Large intestine (tissue), 3 donors: Measurements from ENCODE around the gene LRP1. TPM values are rescaled to one million over a fixed set of nuclear protein-coding genes. Genes with fewer than 3 reads are reported as not detected.

ENCODE experiments used
- DNase-seq, 2 donors: peaks; one replicate each; pipeline versions ENCODE4 v3.0.0 to v3.0.0-alpha.2; 2013
- H3K27ac ChIP-seq: one replicate; pipeline ENCODE4 v1.5.1; 2013; ENCODE audit warnings: low read length
- H3K27me3 ChIP-seq: 2 replicates; pipeline ENCODE4 v1.6.1; 2013; ENCODE audit warnings: low read length; ENCODE audit not compliant: control insufficient read depth, insufficient read depth
- H3K36me3 ChIP-seq: 2 replicates; pipeline ENCODE4 v1.6.1; 2013; ENCODE audit warnings: low read length; ENCODE audit not compliant: control insufficient read depth, insufficient read depth
- H3K4me1 ChIP-seq: one replicate; pipeline ENCODE4 v1.6.1; 2013; ENCODE audit warnings: low read length; ENCODE audit not compliant: control insufficient read depth, insufficient read depth
- H3K4me3 ChIP-seq: one replicate; pipeline ENCODE4 v1.5.1; 2013; ENCODE audit warnings: low read length
- H3K9me3 ChIP-seq: one replicate; pipeline ENCODE4 v1.6.1; 2013; ENCODE audit warnings: mild to moderate bottlenecking, low read depth, low read length, moderate library complexity; ENCODE audit not compliant: control insufficient read depth
- WGBS: methylation state at CpG from one replicate; pipeline ENCODE4 v1.1.5; 2013; ENCODE audit warnings: low lambda C conversion rate; ENCODE audit not compliant: insufficient coverage; 5-methylcytosine and 5-hydroxymethylcytosine counted together
- polyA plus RNA-seq: library from polyadenylated mRNA; unstranded; fragments of 120-200 nt; gene quantifications from one replicate; pipeline ENCODE4 v1.2.1, GENCODE V29; 2013

Gene LRP1
- polyA plus RNA-seq, 1 donor = 100 TPM

DNA sequence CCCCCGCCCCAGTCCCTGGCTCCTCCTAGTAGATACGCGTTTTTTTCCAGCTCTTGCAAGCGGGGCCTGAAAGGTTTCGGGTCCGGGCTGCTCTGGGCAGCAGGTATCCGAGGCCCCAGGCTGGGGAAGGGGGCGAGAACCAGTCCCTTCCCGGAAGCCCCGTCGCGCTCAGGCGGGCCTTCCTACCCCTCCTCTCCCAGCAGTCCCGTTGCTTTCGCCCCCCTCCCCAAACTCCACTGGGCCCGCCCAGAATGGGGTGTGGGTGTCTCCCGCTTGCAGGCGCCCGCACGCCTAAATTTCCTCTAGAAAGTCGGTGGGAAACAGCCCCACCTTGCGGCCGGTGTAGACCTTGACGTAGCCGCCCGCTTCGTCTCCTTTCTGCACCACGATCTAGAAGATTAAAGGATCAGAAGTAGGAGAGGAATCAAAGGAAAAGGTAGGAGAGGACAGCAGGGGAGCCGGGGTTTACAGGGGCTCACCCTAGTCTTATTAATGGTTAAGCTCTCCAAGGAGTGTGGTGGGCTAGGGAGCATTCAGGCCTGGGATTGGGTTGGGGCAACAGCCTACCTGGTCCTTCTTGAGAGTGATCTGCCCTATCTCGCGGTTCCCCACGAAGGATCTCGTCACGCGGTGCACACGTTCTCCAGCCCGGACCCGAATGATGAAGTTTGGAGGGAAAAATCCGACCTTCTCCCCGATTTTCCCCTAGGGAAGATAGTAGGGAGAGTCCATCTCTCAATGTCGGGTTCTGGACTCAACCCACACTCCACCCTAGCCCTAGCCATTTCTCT lies 115.4 kb downstream of the LRP1 start:
- Histone ChIP-seq H3K4me1 (peaks cover 44% of the 10 kb centered on the region), H3K27me3 (peaks cover 57% of the 10 kb centered on the region), H3K4me3 (peak overlapping the region; percentile 38), H3K9me3 (peaks cover 12% of the 10 kb centered on the region), H3K36me3 (no peaks in the 10 kb centered on the region), H3K27ac (no peak overlapping the region)
- 0% methylated on average over 1 of the region's 41 CpGs for WGBS
- peak; percentile 47 to 71 for DNase-seq

DNA sequence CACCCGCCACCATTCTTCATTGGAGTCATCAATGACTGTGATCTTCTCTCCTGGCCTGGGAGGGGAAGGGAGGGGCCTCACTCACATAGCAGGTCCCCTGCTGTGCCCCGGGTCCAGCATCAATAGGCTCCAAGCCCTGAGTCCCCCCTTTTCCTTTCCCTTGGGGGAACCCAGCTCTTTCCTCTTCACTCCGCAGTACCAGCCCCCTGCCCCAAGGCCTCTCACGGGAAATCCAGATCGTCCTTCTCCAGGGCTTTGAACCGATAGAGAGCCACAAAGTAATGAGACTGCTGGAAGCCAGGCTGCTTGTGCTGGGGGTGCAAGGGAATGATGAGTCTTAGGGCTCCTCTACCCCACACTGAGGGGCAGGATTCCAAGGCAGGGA lies 116.0 kb downstream of the LRP1 start:
- Histone ChIP-seq H3K27ac (no peak overlapping the region), H3K27me3 (peaks cover 52% of the 10 kb centered on the region), H3K4me3 (no peak overlapping the region), H3K4me1 (peaks cover 41% of the 10 kb centered on the region), H3K9me3 (peaks cover 12% of the 10 kb centered on the region), H3K36me3 (no peaks in the 10 kb centered on the region)
- no CpG with 5 or more reads among the region's 6 CpGs for WGBS
- no peak for DNase-seq

DNA sequence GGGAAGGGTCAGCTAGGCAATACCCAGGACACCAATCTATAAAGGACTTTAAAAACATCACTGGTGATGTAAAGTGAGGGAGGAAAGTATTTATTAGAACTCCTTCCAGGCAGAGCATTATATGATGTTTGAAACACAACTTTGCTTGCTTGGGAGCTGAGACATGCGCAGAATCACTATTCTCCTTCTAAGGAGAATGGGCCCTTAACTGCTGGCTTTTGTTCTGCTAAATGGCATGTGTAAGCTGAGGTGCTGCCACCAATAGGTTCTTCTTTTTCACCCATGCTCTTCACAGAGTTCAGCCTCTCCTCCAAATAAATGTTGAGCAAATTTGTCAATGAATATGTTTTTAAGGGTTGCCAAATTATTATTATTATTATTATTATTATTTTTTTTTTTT lies 118.8 kb downstream of the LRP1 start:
- Histone ChIP-seq H3K4me1 (peaks cover 18% of the 10 kb centered on the region), H3K9me3 (peaks cover 2% of the 10 kb centered on the region), H3K36me3 (no peaks in the 10 kb centered on the region), H3K27ac (no peak overlapping the region), H3K4me3 (no peak overlapping the region), H3K27me3 (peaks cover 24% of the 10 kb centered on the region)
- DNase-seq = no peak
- 83% methylated on average over 1 of the region's 1 CpG for WGBS

DNA sequence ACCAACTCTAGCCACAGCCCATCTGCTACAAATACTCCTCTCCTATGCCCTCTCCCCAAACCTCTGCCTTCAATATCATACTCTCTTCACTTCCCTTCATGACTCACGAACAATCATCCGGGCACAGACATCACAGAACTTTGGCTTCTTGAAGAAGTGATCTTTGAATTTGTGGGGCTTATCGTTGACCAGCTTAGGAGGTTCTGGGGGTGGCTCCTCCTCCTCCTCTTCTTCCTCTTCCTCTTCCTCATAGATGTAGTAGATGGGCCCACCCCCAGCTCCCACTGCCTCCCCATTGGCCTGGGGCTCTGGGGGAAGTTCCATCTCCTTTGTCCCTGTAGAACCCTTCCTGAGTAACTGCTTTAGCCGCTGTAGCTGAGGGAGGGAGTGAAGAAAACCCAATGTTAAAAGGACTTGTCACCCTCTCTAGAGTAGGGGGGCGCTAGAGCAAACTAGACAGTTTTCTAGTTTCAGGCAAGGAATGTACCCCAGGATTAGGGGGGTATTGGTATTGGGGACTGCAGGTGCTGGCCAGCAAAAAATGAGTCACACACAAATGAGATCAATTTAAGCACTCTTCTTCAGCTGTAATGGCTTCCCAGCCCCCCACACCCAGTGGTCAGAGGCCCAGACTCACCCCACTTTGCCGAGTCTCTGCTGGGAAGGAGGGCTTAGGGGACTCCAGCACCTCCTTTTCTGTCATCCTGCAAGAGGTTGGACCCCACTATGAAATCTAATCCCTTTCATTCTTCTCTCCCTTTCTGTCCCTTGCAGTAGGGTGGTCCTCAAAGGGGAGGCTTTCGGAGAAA lies 120.9 kb downstream of the LRP1 start:
- H3K4me1 ChIP-seq = no peaks in the 10 kb centered on the region
- no peak overlapping the region for H3K27ac ChIP-seq
- no CpG with 5 or more reads among the region's 7 CpGs for WGBS
- no peaks in the 10 kb centered on the region for H3K9me3 ChIP-seq
- H3K27me3 ChIP-seq = peaks cover 4% of the 10 kb centered on the region
- H3K4me3 ChIP-seq = no peak overlapping the region
- H3K36me3 ChIP-seq = peaks cover 2% of the 10 kb centered on the region
- DNase-seq = no peak

DNA sequence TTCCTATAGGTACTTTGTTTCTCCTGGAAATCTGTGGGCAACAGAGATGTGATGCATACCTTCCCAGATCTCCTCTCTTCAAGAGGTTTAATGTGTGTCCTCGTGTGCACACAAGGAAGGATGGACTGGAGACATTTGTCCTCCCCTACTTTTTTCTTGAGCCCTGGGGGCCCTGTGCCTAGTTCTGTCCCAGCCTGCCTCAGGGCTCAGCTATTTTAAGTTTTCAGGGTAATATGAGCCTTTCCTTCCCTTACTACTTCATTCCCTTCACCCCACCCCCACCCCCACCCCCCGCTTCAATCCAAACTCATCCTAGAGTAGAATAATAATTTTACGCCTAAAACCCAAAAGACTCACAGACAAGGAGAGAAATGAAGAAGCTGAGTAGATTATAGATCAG lies 122.3 kb downstream of the LRP1 start:
- peaks cover 12% of the 10 kb centered on the region for H3K36me3 ChIP-seq
- WGBS = no CpG with 5 or more reads among the region's 3 CpGs
- no peaks in the 10 kb centered on the region for H3K4me1 ChIP-seq
- no peaks in the 10 kb centered on the region for H3K27me3 ChIP-seq
- no peaks in the 10 kb centered on the region for H3K9me3 ChIP-seq
- no peak overlapping the region for H3K4me3 ChIP-seq
- H3K27ac ChIP-seq = no peak overlapping the region
- DNase-seq = no peak

DNA sequence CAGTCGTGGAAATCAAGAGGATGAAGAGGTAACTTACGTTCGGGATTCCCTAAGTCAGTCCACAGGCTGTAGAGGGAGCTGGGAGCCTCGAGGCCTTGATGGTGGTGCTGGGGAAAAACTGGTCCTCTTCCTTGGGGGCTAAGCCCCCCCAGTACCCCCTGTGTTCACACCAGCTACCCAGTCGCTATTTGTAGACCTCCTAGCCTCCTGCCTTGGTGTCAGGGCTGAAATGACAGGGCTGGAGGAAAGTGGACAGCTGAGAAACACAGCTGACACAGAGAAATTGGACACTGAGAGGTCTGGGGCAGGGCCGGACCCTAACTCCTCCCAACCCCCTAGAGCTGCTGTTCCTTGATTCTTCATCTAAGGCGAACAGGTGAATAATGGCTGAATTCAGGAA lies 122.7 kb downstream of the LRP1 start, which contains the start of gene STAC3:
STAC3 (minus strand) TSS at position 232 of the 400 bp plus-strand sequence. CDS start 1,551 bp downstream, outside the sequence.
- H3K27ac ChIP-seq = no peak within 1 kb of the TSS
- WGBS = no CpG with 5 or more reads among the region's 7 CpGs
- DNase-seq = no peak

DNA sequence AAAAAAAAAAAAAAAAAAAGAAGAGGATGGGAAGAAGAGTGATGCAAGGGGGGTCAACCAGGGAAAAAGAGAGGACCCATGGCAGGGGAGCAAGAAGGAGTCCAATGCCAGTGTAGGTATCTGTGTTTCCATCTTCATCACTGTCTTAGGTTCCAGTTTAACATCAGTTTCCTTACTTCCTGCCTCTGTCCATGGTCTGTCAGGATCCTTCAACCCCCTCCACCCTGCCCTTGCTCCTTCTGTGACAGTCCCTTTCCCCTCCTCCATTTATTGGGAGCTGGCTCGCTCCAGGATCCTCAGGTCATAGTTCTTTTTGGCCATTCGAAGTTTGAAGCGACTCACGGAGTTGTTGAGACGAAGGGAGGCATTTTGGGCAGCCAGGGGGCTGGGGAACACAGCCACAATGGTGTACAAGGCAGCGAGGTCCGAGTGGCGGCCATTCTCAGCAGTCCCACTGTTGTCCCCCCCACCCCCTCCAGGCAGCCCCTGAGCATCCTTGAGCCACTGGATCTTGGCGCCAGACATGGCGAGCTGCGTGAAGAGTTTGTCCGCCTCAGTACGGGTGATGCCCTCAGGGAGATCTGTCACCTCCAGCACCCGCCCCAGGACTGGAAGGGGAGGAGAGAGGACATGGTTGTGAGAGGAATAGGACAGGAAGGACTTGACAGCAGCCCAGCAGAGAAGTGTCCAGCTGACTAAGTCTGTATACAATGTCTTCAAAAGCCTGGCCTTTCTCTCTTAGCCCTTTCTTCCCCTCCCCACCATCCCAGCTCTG lies 126.4 kb downstream of the LRP1 start:
- no peak for DNase-seq
- Histone ChIP-seq H3K36me3 (peaks cover 50% of the 10 kb centered on the region), H3K9me3 (no peaks in the 10 kb centered on the region), H3K4me1 (no peaks in the 10 kb centered on the region), H3K4me3 (no peak overlapping the region), H3K27me3 (no peaks in the 10 kb centered on the region), H3K27ac (no peak overlapping the region)
- WGBS = no CpG with 5 or more reads among the region's 14 CpGs

More for the DNA sequence above, 122.7 kb downstream of the LRP1 start, which contains the start of gene STAC3:
- no peak within 1 kb of the TSS for H3K4me3 ChIP-seq
- no peaks in the 10 kb centered on the region for H3K27me3 ChIP-seq
- H3K9me3 ChIP-seq = no peaks in the 10 kb centered on the region
- no peaks in the 10 kb centered on the region for H3K4me1 ChIP-seq
- H3K36me3 ChIP-seq = peaks cover 16% of the 10 kb centered on the region

DNA sequence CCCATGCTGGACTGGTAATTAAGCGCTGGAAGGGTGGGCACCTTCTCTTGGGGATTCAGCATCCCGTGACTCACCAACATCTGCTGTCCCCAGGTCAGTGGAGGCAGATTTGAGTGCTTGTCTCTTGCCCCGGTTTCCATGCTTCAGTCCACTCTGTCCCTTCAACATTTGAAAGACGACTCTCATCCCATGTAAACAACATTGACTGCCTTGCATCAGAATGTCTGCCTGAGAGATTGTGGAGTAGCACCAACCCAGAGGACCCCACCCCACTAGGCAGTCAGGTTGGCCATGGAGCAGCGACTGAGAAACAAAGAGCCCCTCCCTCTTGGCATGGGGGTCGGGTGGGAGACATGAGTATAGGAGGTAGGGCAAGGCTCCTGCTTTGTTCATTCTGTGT lies 127.6 kb downstream of the LRP1 start:
- Histone ChIP-seq H3K36me3 (peaks cover 62% of the 10 kb centered on the region), H3K27ac (no peak overlapping the region), H3K4me1 (no peaks in the 10 kb centered on the region), H3K9me3 (no peaks in the 10 kb centered on the region), H3K27me3 (no peaks in the 10 kb centered on the region), H3K4me3 (no peak overlapping the region)
- no peak for DNase-seq
- WGBS = no CpG with 5 or more reads among the region's 6 CpGs

DNA sequence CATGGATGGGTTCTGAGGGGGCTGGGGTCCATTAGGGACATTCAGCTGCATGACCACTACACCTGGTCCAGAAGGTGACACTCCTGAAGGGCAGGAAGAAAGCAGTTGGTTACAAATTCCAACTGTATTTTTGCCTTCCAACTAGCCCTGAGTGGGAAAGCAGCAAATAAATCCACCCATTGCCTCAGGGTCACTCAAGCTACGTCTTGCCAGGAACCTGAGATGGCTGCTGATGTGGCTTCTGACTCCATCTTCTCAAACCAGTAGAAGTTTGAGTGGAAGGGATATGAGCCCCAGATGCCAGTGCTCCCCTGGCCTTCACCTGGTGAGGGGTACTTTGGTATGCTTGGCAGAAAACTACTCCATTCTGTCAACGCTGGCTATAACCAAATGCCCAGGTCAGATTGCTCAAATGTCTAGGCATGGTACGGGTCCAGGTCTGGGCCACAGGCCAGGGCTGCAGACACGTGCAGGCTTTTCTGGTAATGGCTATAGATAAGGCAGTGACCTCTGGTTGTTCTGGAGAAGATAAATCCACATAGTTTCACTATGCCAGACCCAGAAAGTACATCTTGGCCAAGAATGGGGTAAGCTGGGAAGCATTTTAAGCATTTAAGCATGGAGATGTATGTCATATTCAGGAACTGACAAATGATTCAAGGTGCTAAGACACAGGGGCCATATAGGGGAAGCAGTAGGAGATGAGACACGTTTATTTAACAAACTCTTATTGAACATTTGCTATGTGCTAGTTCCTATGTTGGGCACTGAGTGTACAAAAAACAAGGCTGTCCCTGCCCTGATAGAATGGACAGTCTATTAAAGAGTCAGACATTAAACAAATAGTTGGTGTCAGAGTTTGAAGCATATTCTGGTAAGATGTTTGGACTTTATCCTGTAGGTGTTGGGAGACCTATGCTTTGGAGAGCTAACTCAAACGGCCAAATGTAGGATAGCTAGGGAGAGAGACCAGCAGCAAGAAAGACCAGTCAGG lies 131.0 kb downstream of the LRP1 start:
- no peak overlapping the region for H3K4me3 ChIP-seq
- no peak for DNase-seq
- no peak overlapping the region for H3K27ac ChIP-seq
- H3K36me3 ChIP-seq = peaks cover 77% of the 10 kb centered on the region
- no peaks in the 10 kb centered on the region for H3K27me3 ChIP-seq
- WGBS = no CpG with 5 or more reads among the region's 6 CpGs
- no peaks in the 10 kb centered on the region for H3K9me3 ChIP-seq
- no peaks in the 10 kb centered on the region for H3K4me1 ChIP-seq
